Astrocyte of the cerebellum (primary cell): ENCODE data around the gene FAM3B.

Source experiments
- DNase-seq: peaks from one replicate; pipeline ENCODE4 v3.0.0-alpha.2; 2011; ENCODE audit warnings: low read depth
- H3K4me3 ChIP-seq: 2 replicates; pipeline ENCODE4 v1.5.1; 2011; ENCODE audit warnings: mild to moderate bottlenecking, low read depth, low read length, moderate library complexity
- CTCF ChIP-seq: IDR thresholded peaks from 2 replicates; pipeline ENCODE4 v1.5.1; 2012; ENCODE audit warnings: low read length, low read depth, moderate library complexity, mild to moderate bottlenecking; ENCODE audit errors: missing control alignments
- in situ Hi-C: cut with HindIII; loops from 2 replicates; pipeline ENCODE4 v1.10.0; 2017; ENCODE audit warnings: low sequenced_read_pairs

The FAM3B gene

GRCh38 chr21:41318218-41318617 is 1.6 kb downstream of the FAM3B start:
- no peak for TF ChIP-seq CTCF
- no peak overlapping the region for H3K4me3 ChIP-seq
- in situ Hi-C loops: no loop called here
- DNase-seq: no peak

- no peak overlapping the region for H3K4me3 ChIP-seq
- DNase-seq: no peak
- TF ChIP-seq CTCF: no peak
- in situ Hi-C loops: no loop called here
Measured at GRCh38 chr21:41319273-41319672, 2.7 kb downstream of the FAM3B start.

GRCh38 chr21:41321211-41321907 is 4.8 kb downstream of the FAM3B start:
- in situ Hi-C loops: no loop called here
- H3K4me3 ChIP-seq: no peak overlapping the region
- TF ChIP-seq CTCF: no peak
- no peak for DNase-seq

- no peak for DNase-seq
- TF ChIP-seq CTCF: no peak
- in situ Hi-C loops: no loop called here
- no peak overlapping the region for H3K4me3 ChIP-seq
Measured at GRCh38 chr21:41321908-41322495, 5.4 kb downstream of the FAM3B start.

GRCh38 chr21:41322496-41323382 is 6.1 kb downstream of the FAM3B start:
- DNase-seq: no peak
- H3K4me3 ChIP-seq: no peak overlapping the region
- no peak for TF ChIP-seq CTCF
- in situ Hi-C loops: no loop called here

- in situ Hi-C loops: no loop called here
Measured at GRCh38 chr21:41325138-41325912, 8.7 kb downstream of the FAM3B start.

More at GRCh38 chr21:41325138-41325912, 8.7 kb downstream of the FAM3B start:
- H3K4me3 ChIP-seq: no peak overlapping the region
- no peak for TF ChIP-seq CTCF
- no peak for DNase-seq
